H1 (cell line): ENCODE data around the gene ATP11A. TPM values are rescaled to one million over a fixed set of nuclear protein-coding genes. Genes with fewer than 3 reads are reported as not detected.
A peak's percentile ranks its signal among the peaks of the same experiment; 100 is the strongest.

Experiments used
- CTCF ChIA-PET: fragments of 300-600 bp; sonication (Branson Sonifier 250); formaldehyde crosslinking; loops from one replicate; lab custom pipeline; 2021; ENCODE audit not compliant: partially characterized antibody; lab: Charles Lee
- POLR2A ChIA-PET: fragments of 300-600 bp; sonication (Branson Sonifier 250); formaldehyde crosslinking; loops from one replicate; lab custom pipeline; 2021; ENCODE audit warnings: inconsistent platforms; ENCODE audit not compliant: partially characterized antibody; lab: Charles Lee
- DNase-seq, 2 experiments: peaks; one replicate each; pipeline versions ENCODE4 v3.0.0 to v3.0.0-alpha.2; 2010 to 2022; ENCODE audit warnings: low spot score in 2 of 2, low read depth in 1 of 2, mixed read lengths in 1 of 2
- FAIRE-seq: peaks from 2 replicates; lab custom pipeline; 2011; peaks lifted over from hg19 to GRCh38; lab: Jason Lieb, UNC
- H2AFZ ChIP-seq: 2 replicates; pipeline ENCODE4 v1.8.1; 2012; ENCODE audit warnings: low read length, inconsistent platforms
- H2AK5ac ChIP-seq: 2 replicates; pipeline ENCODE4 v1.6.1; 2013; ENCODE audit warnings: low read depth, low read length
- H2BK120ac ChIP-seq: replicated peaks from 2 replicates; pipeline ENCODE3; 2013; ENCODE audit warnings: low read depth, low read length, inconsistent platforms
- H2BK12ac ChIP-seq: 2 replicates; pipeline ENCODE4 v1.6.1; 2013; ENCODE audit warnings: low read depth, low read length
- H2BK15ac ChIP-seq: 2 replicates; pipeline ENCODE4 v1.6.1; 2013; ENCODE audit warnings: low read length
- H2BK20ac ChIP-seq: 2 replicates; pipeline ENCODE4 v1.6.1; 2013; ENCODE audit warnings: low read length
- H2BK5ac ChIP-seq: 2 replicates; pipeline ENCODE4 v1.6.1; 2013; ENCODE audit warnings: low read depth, low read length
- H3K14ac ChIP-seq: 2 replicates; pipeline ENCODE4 v1.6.1; 2013; ENCODE audit warnings: inconsistent platforms; ENCODE audit not compliant: insufficient read length
- H3K18ac ChIP-seq: 2 replicates; pipeline ENCODE4 v1.6.1; 2013; ENCODE audit warnings: low read length; ENCODE audit errors: extremely low read depth
- H3K23ac ChIP-seq: 2 replicates; pipeline ENCODE4 v1.6.1; 2013; ENCODE audit warnings: inconsistent platforms; ENCODE audit not compliant: insufficient read length
- H3K23me2 ChIP-seq: 2 replicates; pipeline ENCODE4 v1.6.1; 2013; ENCODE audit warnings: low read depth, low read length
- H3K27ac ChIP-seq: 2 replicates; pipeline ENCODE4 v1.6.1; 2011; ENCODE audit warnings: low read depth, low read length, inconsistent platforms
- H3K27me3 ChIP-seq, 4 experiments: replicated peaks in 1 of 4; 1 replicate in 1 of 4; 2 replicates in 3 of 4; pipeline versions ENCODE4 v1.6.1 to v1.8.1; 2011 to 2013; ENCODE audit warnings: low read length in 3 of 4, mild to moderate bottlenecking in 3 of 4, inconsistent platforms in 2 of 4, mixed read lengths in 2 of 4, moderate library complexity in 1 of 4; ENCODE audit not compliant: control insufficient read depth in 3 of 4, insufficient read depth in 3 of 4; ENCODE audit errors: extremely low read depth in 1 of 4
- H3K36me3 ChIP-seq, 4 experiments: 2 replicates each; pipeline versions ENCODE4 v1.6.1 to v1.8.1; 2011 to 2013; ENCODE audit warnings: mild to moderate bottlenecking in 4 of 4, low read length in 3 of 4, moderate library complexity in 2 of 4, control low read depth in 1 of 4, inconsistent platforms in 1 of 4; ENCODE audit not compliant: insufficient read depth in 4 of 4, control insufficient read depth in 2 of 4
- H3K4ac ChIP-seq: replicated peaks from 2 replicates; pipeline ENCODE3; 2013; ENCODE audit warnings: low read length, low read depth, mixed read lengths, inconsistent platforms; ENCODE audit not compliant: insufficient read length
- H3K4me1 ChIP-seq, 4 experiments: replicated peaks in 1 of 4; 1 replicate in 1 of 4; 2 replicates in 3 of 4; pipeline versions ENCODE4 v1.6.1 to v1.8.1; 2011 to 2013; ENCODE audit warnings: low read length in 3 of 4, inconsistent platforms in 2 of 4, mixed read lengths in 1 of 4; ENCODE audit not compliant: insufficient read depth in 4 of 4, control insufficient read depth in 3 of 4
- H3K4me2 ChIP-seq, 2 experiments: 2 replicates each; pipeline versions ENCODE4 v1.6.1 to v1.8.1; 2011 to 2013; ENCODE audit warnings: low read depth in 2 of 2, low read length in 2 of 2, control low read depth in 1 of 2, inconsistent platforms in 1 of 2, mild to moderate bottlenecking in 1 of 2; ENCODE audit not compliant: insufficient read depth in 1 of 2
- H3K4me3 ChIP-seq, 4 experiments: fragments of 200-600, 300-600 bp in 1 of 4; sonication (generic), shearing (Covaris generic), sonication (Bioruptor Twin) in 1 of 4; 2 replicates each; pipeline versions ENCODE4 v1.5.1 to v1.8.1; 2011 to 2016; ENCODE audit warnings: low read length in 4 of 4, low read depth in 3 of 4, control low read depth in 2 of 4, inconsistent platforms in 2 of 4, mild to moderate bottlenecking in 2 of 4, mixed read lengths in 1 of 4, moderate library complexity in 1 of 4; ENCODE audit not compliant: insufficient read depth in 2 of 4; ENCODE audit errors: extremely low read depth in 1 of 4
- H3K56ac ChIP-seq: replicated peaks from 2 replicates; pipeline ENCODE3; 2013; ENCODE audit warnings: low read depth, mild to moderate bottlenecking, mixed read lengths, low read length, inconsistent platforms; ENCODE audit not compliant: insufficient read length
- H3K79me1 ChIP-seq: 2 replicates; pipeline ENCODE4 v1.6.1; 2013; ENCODE audit warnings: low read depth, low read length, control low read depth
- H3K79me2 ChIP-seq, 2 experiments: 2 replicates each; pipeline versions ENCODE4 v1.6.1 to v1.8.1; 2012 to 2013; ENCODE audit warnings: low read length in 2 of 2, mild to moderate bottlenecking in 2 of 2, inconsistent platforms in 1 of 2; ENCODE audit not compliant: insufficient read depth in 2 of 2, control insufficient read depth in 1 of 2
- H3K9ac ChIP-seq, 4 experiments: replicated peaks in 1 of 4; 1 replicate in 1 of 4; 2 replicates in 3 of 4; pipeline versions ENCODE4 v1.6.1 to v1.8.1; 2011 to 2013; ENCODE audit warnings: low read depth in 3 of 4, low read length in 3 of 4, control low read depth in 2 of 4, mild to moderate bottlenecking in 2 of 4, moderate library complexity in 2 of 4, inconsistent platforms in 1 of 4; ENCODE audit errors: extremely low read depth in 1 of 4
- H3K9me3 ChIP-seq, 2 experiments: 2 replicates each; pipeline versions ENCODE4 v1.6.1 to v1.8.1; 2012 to 2013; ENCODE audit warnings: mild to moderate bottlenecking in 2 of 2, moderate library complexity in 2 of 2, control low read depth in 1 of 2, inconsistent platforms in 1 of 2, low read depth in 1 of 2, low read length in 1 of 2, mixed read lengths in 1 of 2; ENCODE audit not compliant: insufficient read depth in 2 of 2
- H4K20me1 ChIP-seq, 2 experiments: replicated peaks in 1 of 2; 2 replicates each; pipeline versions ENCODE3 to v1.8.1; 2011 to 2013; ENCODE audit warnings: inconsistent platforms in 2 of 2, low read length in 2 of 2, mild to moderate bottlenecking in 1 of 2; ENCODE audit not compliant: insufficient read depth in 2 of 2, control insufficient read depth in 1 of 2
- H4K5ac ChIP-seq: 2 replicates; pipeline ENCODE4 v1.6.1; 2013; ENCODE audit warnings: low read length, low read depth, mixed read lengths, inconsistent platforms; ENCODE audit not compliant: insufficient read length
- H4K8ac ChIP-seq: 2 replicates; pipeline ENCODE4 v1.8.0; 2013; ENCODE audit warnings: mild to moderate bottlenecking, moderate library complexity, low read length, inconsistent platforms; ENCODE audit not compliant: insufficient read depth; ENCODE audit errors: extremely low read depth
- H4K91ac ChIP-seq: replicated peaks from 2 replicates; pipeline ENCODE3; 2013; ENCODE audit warnings: low read length, mixed read lengths, inconsistent platforms; ENCODE audit not compliant: insufficient read length
- POLR2AphosphoS5 ChIP-seq: IDR thresholded peaks from 2 replicates; pipeline ENCODE4 v1.6.1; 2011; ENCODE audit warnings: low read depth, low read length
- WGBS, 2 experiments: shearing (Covaris generic) in 1 of 2; methylation state at CpG; one replicate each; pipeline versions ENCODE4 v1.1.6 to v1.1.7; 2013 to 2015; ENCODE audit warnings: low lambda C conversion rate in 2 of 2, mixed read lengths in 2 of 2, inconsistent platforms in 1 of 2, low coverage in 1 of 2, missing lambda C conversion rate in 1 of 2; ENCODE audit not compliant: insufficient replicate concordance in 2 of 2, insufficient coverage in 1 of 2, insufficient read length in 1 of 2; ENCODE audit errors: extremely low coverage in 1 of 2, missing lambda C conversion rate in 1 of 2; 5-methylcytosine and 5-hydroxymethylcytosine counted together
- polyA plus RNA-seq, 7 experiments: library from polyadenylated mRNA; depleted of rRNA in 3 of 7; stranded (reverse) in 5 of 7; unstranded in 2 of 7; fragments of >200 nt in 5 of 7; fragments of 200-250 nt in 2 of 7; gene quantifications; 1 replicate in 5 of 7; 2 replicates in 1 of 7; 4 replicates in 1 of 7; pipeline versions ENCODE4 v1.2.1 to v1.2.3, GENCODE V29; 2011 to 2013; ENCODE audit warnings: missing spikeins in 2 of 7, mixed read lengths in 2 of 7
- total RNA-seq: library from RNA; stranded (reverse); fragmentation: NEBNext Ultra II Directional; extraction: Animal tissue kit (Norgen Biotek cat#: 25700); gene quantifications from 2 replicates; pipeline ENCODE4 v1.2.1, GENCODE V29; 2021
- TF ChIP-seq, protein P1 (sequence below), 3 experiments: IDR thresholded peaks; 1 replicate in 2 of 3; 2 replicates in 1 of 3; pipeline versions ENCODE4 v1.5.1 to v1.6.1; 2011; ENCODE audit warnings: low read length in 3 of 3, mild to moderate bottlenecking in 3 of 3, inconsistent platforms in 2 of 3, low read depth in 1 of 3, moderate library complexity in 1 of 3; ENCODE audit not compliant: insufficient read depth in 1 of 3; ENCODE audit errors: control extremely low read depth in 1 of 3

ATP11A gene
- total and polyA plus RNA-seq, 2 of the 8 experiments (the other 6 are each of a cell fraction or from before 2014, with no cell fraction given): 28.8 to 72.9 TPM

DNA sequence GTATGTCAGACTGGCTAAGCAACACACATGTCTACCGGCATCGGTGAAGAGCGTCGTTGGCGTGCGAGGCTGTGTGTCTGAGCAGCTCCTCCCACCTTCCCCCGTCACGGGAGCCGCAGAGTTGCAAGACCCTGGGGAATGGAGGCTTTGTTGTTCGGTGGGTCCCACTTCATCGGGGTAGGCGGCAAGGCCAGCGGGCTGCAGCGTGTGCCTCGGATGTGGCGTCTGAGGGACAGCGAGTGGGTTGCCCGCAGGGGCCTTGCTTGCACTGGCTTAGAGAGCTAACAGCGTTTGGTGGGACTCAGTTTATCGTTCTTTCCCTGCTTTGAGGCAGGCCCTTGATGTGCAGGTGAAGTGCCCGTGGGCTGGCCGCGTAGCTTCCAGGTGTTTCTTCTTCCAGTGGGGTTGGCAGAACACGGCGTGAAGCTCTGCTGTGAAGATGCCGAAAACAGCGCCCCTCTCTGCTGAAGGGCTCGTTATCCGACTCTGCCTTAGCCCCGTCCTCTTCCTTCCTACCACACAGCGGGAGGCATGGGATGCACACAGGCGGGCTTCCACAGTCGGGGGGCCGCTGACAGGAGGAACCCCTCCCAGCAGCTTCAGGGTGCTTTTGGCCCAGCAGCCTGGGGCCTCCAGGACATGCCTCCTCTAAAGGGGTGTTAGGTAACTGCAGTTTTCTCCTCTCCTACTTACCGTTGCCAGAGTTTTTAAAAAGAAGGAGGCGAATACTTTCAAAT is 85.2 kb downstream of the ATP11A start:
- no peaks in the 10 kb centered on the region for H3K27me3 ChIP-seq
- no peak overlapping the region for H3K4me2 ChIP-seq
- H3K14ac ChIP-seq: no peak overlapping the region
- H3K23me2 ChIP-seq: no peaks in the 10 kb centered on the region
- H3K56ac ChIP-seq: no peak overlapping the region
- no peak for FAIRE-seq
- POLR2A ChIA-PET: no interaction called here
- no peak for DNase-seq
- TF ChIP-seq, protein P1, sequence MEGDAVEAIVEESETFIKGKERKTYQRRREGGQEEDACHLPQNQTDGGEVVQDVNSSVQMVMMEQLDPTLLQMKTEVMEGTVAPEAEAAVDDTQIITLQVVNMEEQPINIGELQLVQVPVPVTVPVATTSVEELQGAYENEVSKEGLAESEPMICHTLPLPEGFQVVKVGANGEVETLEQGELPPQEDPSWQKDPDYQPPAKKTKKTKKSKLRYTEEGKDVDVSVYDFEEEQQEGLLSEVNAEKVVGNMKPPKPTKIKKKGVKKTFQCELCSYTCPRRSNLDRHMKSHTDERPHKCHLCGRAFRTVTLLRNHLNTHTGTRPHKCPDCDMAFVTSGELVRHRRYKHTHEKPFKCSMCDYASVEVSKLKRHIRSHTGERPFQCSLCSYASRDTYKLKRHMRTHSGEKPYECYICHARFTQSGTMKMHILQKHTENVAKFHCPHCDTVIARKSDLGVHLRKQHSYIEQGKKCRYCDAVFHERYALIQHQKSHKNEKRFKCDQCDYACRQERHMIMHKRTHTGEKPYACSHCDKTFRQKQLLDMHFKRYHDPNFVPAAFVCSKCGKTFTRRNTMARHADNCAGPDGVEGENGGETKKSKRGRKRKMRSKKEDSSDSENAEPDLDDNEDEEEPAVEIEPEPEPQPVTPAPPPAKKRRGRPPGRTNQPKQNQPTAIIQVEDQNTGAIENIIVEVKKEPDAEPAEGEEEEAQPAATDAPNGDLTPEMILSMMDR (IDR thresholded peaks at IDR 0.05; ENCODE audit: control extremely low read depth in 1 of 3, insufficient read depth in 1 of 3, low read depth in 1 of 3, low read length in 3 of 3): peak in 1 of 3 experiments; percentile 20; a peak in 1 of 4 replicates
- TF ChIP-seq POLR2AphosphoS5: no peak
- TF ChIP-seq, all 59 proteins: peak for 1
- no peak overlapping the region for H2BK20ac ChIP-seq
- no peak overlapping the region for H2BK12ac ChIP-seq
- CTCF ChIA-PET: interaction anchor here (0.5 to 1.1 kb wide), 4 partner anchors 10 to 1327 kb away, joined by 3 to 4 read pairs (median 3); no protein-coding TSS in a partner anchor
- peaks cover 2 to 6% of the 10 kb centered on the region in 2 experiments for H4K20me1 ChIP-seq
- no peak overlapping the region for H3K23ac ChIP-seq
- H3K4me1 ChIP-seq: peaks cover 0 to 20% (median 9%) of the 10 kb centered on the region in 4 experiments; a peak in 6 of 7 replicates
- no peak overlapping the region for H4K8ac ChIP-seq
- peak overlapping the region; percentile 46; the same call in 1 of the 2 replicates for H2BK15ac ChIP-seq
- peaks cover 11% of the 10 kb centered on the region for H3K79me1 ChIP-seq
- H2BK120ac ChIP-seq: no peak overlapping the region
- H3K9ac ChIP-seq: no peak overlapping the region
- H3K4ac ChIP-seq: no peak overlapping the region
- no peaks in the 10 kb centered on the region for H3K9me3 ChIP-seq
- WGBS, 2 experiments: 83% methylated on average over 34 of the region's 36 CpGs; no CpG with 5 or more reads in 1 of the 2 experiments
- H3K4me3 ChIP-seq: no peak overlapping the region
- H3K18ac ChIP-seq: no peak overlapping the region
- H3K79me2 ChIP-seq: peaks cover 0 to 64% of the 10 kb centered on the region in 2 experiments; a peak in 2 of 4 replicates
- no peak overlapping the region for H4K91ac ChIP-seq
- no peak overlapping the region for H4K5ac ChIP-seq
- no peak overlapping the region for H3K27ac ChIP-seq
- 0 out of 2 replicates have a peak overlapping the region, but pooled peaks have one; percentile 39 for H2BK5ac ChIP-seq
- H2AK5ac ChIP-seq: no peak overlapping the region; the same call in 1 of the 2 replicates
- no peak overlapping the region for H2AFZ ChIP-seq
- no peaks in the 10 kb centered on the region for H3K36me3 ChIP-seq
